WTC11 (cell line): Measurements from ENCODE around the gene ARHGAP8. TPM values are rescaled to one million over a fixed set of nuclear protein-coding genes. Genes with fewer than 3 reads are reported as not detected.
A peak's percentile ranks its signal among the peaks of the same experiment; 100 is the strongest.

Experiments used
- ATAC-seq: fragments of 200-7000 bp; cut with Tn5 transposase; 2 replicates; pipeline ENCODE4 v1.10.0; 2021; ENCODE audit warnings: mild to moderate bottlenecking, moderate library complexity
- CTCF ChIA-PET: fragments of 300-600 bp; sonication (Branson Sonifier 250); formaldehyde crosslinking; loops from one replicate; lab custom pipeline; 2021; ENCODE audit warnings: antibody characterized with exemption; lab: Charles Lee
- POLR2A ChIA-PET: fragments of 350-600 bp; sonication (Branson Sonifier 250); formaldehyde crosslinking; loops from one replicate; lab custom pipeline; 2021; ENCODE audit warnings: antibody characterized with exemption; lab: Charles Lee
- DNase-seq: peaks from one replicate; pipeline ENCODE4 v3.0.0; 2021; ENCODE audit warnings: low spot score
- H3K27ac Mint-ChIP-seq: 2 replicates; pipeline ENCODE4 v1.8.0; 2021; ENCODE audit warnings: mixed read lengths
- H3K27me3 Mint-ChIP-seq: 2 replicates; pipeline ENCODE4 v1.8.0; 2021; ENCODE audit warnings: low read depth, mild to moderate bottlenecking, moderate library complexity, mixed read lengths
- H3K36me3 Mint-ChIP-seq: 2 replicates; pipeline ENCODE4 v1.8.0; 2021; ENCODE audit warnings: mixed read lengths
- H3K4me1 Mint-ChIP-seq: 2 replicates; pipeline ENCODE4 v1.8.0; 2022; ENCODE audit warnings: mixed read lengths
- H3K4me3 Mint-ChIP-seq: 2 replicates; pipeline ENCODE4 v1.8.0; 2021; ENCODE audit warnings: mild to moderate bottlenecking, moderate library complexity, mixed read lengths
- H3K9me3 Mint-ChIP-seq: 2 replicates; pipeline ENCODE4 v1.8.0; 2021; ENCODE audit warnings: mixed read lengths
- CBFB ChIP-seq: sonication (generic); formaldehyde crosslinking; IDR thresholded peaks from 2 replicates; pipeline ENCODE4 v1.8.1; 2022; ENCODE audit warnings: mild to moderate bottlenecking, low read depth, missing genetic modification reagents
- CTCF ChIP-seq: fragments of 200-600 bp; IDR thresholded peaks from 2 replicates; pipeline ENCODE4 v1.8.0; 2022; ENCODE audit warnings: antibody characterized with exemption
- EMX1 ChIP-seq: fragments of 250-450 bp; sonication (Bioruptor Pico); IDR thresholded peaks from 2 replicates; pipeline ENCODE4 v1.8.0; 2021; ENCODE audit warnings: mild to moderate bottlenecking
- ESRRA ChIP-seq: sonication (generic); formaldehyde crosslinking; IDR thresholded peaks from 2 replicates; pipeline ENCODE4 v1.8.1; 2022; ENCODE audit warnings: mild to moderate bottlenecking, missing genetic modification reagents, borderline replicate concordance
- GRHL2 ChIP-seq: fragments of 250-450 bp; sonication (Bioruptor Pico); IDR thresholded peaks from 2 replicates; pipeline ENCODE4 v1.8.0; 2022; ENCODE audit warnings: mild to moderate bottlenecking, moderate library complexity; ENCODE audit not compliant: insufficient replicate concordance, severe bottlenecking
- HMGA2 ChIP-seq: fragments of 250-450 bp; sonication (Bioruptor Pico); IDR thresholded peaks from 2 replicates; pipeline ENCODE4 v1.4.0; 2021; ENCODE audit warnings: mild to moderate bottlenecking, moderate library complexity
- IRF2 ChIP-seq: sonication (generic); formaldehyde crosslinking; IDR thresholded peaks from 2 replicates; pipeline ENCODE4 v1.8.0; 2022; ENCODE audit warnings: low read depth, missing genetic modification reagents, borderline replicate concordance
- MLX ChIP-seq: sonication (generic); formaldehyde crosslinking; IDR thresholded peaks from 2 replicates; pipeline ENCODE4 v1.8.1; 2023; ENCODE audit warnings: mild to moderate bottlenecking, missing genetic modification reagents, moderate library complexity
- MXD4 ChIP-seq: fragments of 250-450 bp; sonication (Bioruptor Pico); IDR thresholded peaks from 2 replicates; pipeline ENCODE4 v1.8.0; 2021; ENCODE audit warnings: mild to moderate bottlenecking, moderate library complexity, borderline replicate concordance
- MYBL2 ChIP-seq: sonication (generic); formaldehyde crosslinking; IDR thresholded peaks from 2 replicates; pipeline ENCODE4 v1.8.1; 2023; ENCODE audit warnings: mild to moderate bottlenecking, moderate library complexity, missing genetic modification reagents
- NR3C1 ChIP-seq: sonication (generic); formaldehyde crosslinking; conservative IDR thresholded peaks from 2 replicates; pipeline ENCODE4 v1.8.1; 2023; ENCODE audit warnings: low read depth, mild to moderate bottlenecking, missing genetic modification reagents
- RELA ChIP-seq: sonication (generic); formaldehyde crosslinking; IDR thresholded peaks from 2 replicates; pipeline ENCODE4 v1.8.1; 2022; ENCODE audit warnings: missing genetic modification reagents, mild to moderate bottlenecking, borderline replicate concordance
- SP1 ChIP-seq: sonication (generic); formaldehyde crosslinking; conservative IDR thresholded peaks from 2 replicates; pipeline ENCODE4 v1.8.1; 2022; ENCODE audit warnings: missing genetic modification reagents
- TEAD4 ChIP-seq: sonication (generic); formaldehyde crosslinking; IDR thresholded peaks from 2 replicates; pipeline ENCODE4 v1.8.0; 2022; ENCODE audit warnings: mild to moderate bottlenecking, missing genetic modification reagents
- USF1 ChIP-seq: sonication (generic); formaldehyde crosslinking; IDR thresholded peaks from 2 replicates; pipeline ENCODE4 v1.8.0; 2022; ENCODE audit warnings: mild to moderate bottlenecking, missing genetic modification reagents
- ZBTB43 ChIP-seq: sonication (generic); formaldehyde crosslinking; IDR thresholded peaks from 2 replicates; pipeline ENCODE4 v1.8.1; 2023; ENCODE audit warnings: mild to moderate bottlenecking, missing genetic modification reagents
- ZNF121 ChIP-seq: sonication (generic); formaldehyde crosslinking; IDR thresholded peaks from 2 replicates; pipeline ENCODE4 v1.8.0; 2023; ENCODE audit warnings: missing genetic modification reagents
- ZNF317 ChIP-seq: sonication (generic); formaldehyde crosslinking; IDR thresholded peaks from 2 replicates; pipeline ENCODE4 v1.8.1; 2023; ENCODE audit warnings: low read depth, mild to moderate bottlenecking, moderate library complexity, missing genetic modification reagents, borderline replicate concordance
- total RNA-seq: library from RNA; stranded (reverse); gene quantifications from 3 replicates; pipeline ENCODE4 v1.2.3, GENCODE V29; 2021

The ARHGAP8 gene
- total RNA-seq, 1 experiment from 2014 or later: 61.4 TPM

GRCh38 chr22:44827666-44828190, 75.4 kb downstream of the ARHGAP8 start:
- CTCF ChIA-PET: interaction anchor here (0.7 to 1.9 kb wide), 5 partner anchors 13 to 391 kb away, joined by 3 to 9 read pairs (median 3); no protein-coding TSS in a partner anchor
- ATAC-seq (peak; percentile 25), DNase-seq (no peak)
- no peak overlapping the region; the same call in 1 of the 2 replicates for H3K27ac Mint-ChIP-seq
- peaks cover 4% of the 10 kb centered on the region for H3K9me3 Mint-ChIP-seq
- TF ChIP-seq TEAD4 (CRISPR knock-in tag) (no peak), SP1 (CRISPR knock-in tag) (no peak), ESRRA (CRISPR knock-in tag) (no peak), MLX (CRISPR knock-in tag) (no peak), HMGA2 (no peak), NR3C1 (no peak), IRF2 (no peak), ZBTB43 (CRISPR knock-in tag) (no peak), CTCF (no peak), EMX1 (no peak)
- peaks cover 26% of the 10 kb centered on the region for H3K36me3 Mint-ChIP-seq
- H3K27me3 Mint-ChIP-seq: no peaks in the 10 kb centered on the region
- H3K4me1 Mint-ChIP-seq: no peaks in the 10 kb centered on the region
- H3K4me3 Mint-ChIP-seq: no peak overlapping the region
- POLR2A ChIA-PET: no interaction called here

GRCh38 chr22:44828193-44828592, 75.8 kb downstream of the ARHGAP8 start:
- no peak overlapping the region for H3K4me3 Mint-ChIP-seq
- H3K9me3 Mint-ChIP-seq: peaks cover 8% of the 10 kb centered on the region
- H3K27ac Mint-ChIP-seq: no peak overlapping the region; the same call in 1 of the 2 replicates
- TF ChIP-seq USF1: no peak
- TF ChIP-seq MYBL2: no peak
- TF ChIP-seq CTCF: peak; percentile 71
- TF ChIP-seq RELA (CRISPR knock-in tag): no peak
- no peak for TF ChIP-seq ZNF317
- POLR2A ChIA-PET: no interaction called here
- DNase-seq (peak; percentile 80), ATAC-seq (peak; percentile 95)
- peaks cover 28% of the 10 kb centered on the region for H3K36me3 Mint-ChIP-seq
- CTCF ChIA-PET: interaction anchor here (0.7 to 1.9 kb wide), 8 partner anchors 13 to 179 kb away, joined by 3 to 9 read pairs (median 4); no protein-coding TSS in a partner anchor
- H3K27me3 Mint-ChIP-seq: no peaks in the 10 kb centered on the region
- no peaks in the 10 kb centered on the region for H3K4me1 Mint-ChIP-seq

- ATAC-seq (no peak), DNase-seq (no peak)
- Mint-ChIP-seq H3K27me3 (no peaks in the 10 kb centered on the region), H3K4me3 (no peak overlapping the region), H3K27ac (no peak overlapping the region), H3K4me1 (peaks cover 4% of the 10 kb centered on the region), H3K36me3 (peaks cover 41% of the 10 kb centered on the region), H3K9me3 (peaks cover 27% of the 10 kb centered on the region)
- ChIA-PET CTCF (interaction anchor here (0.9 to 1.1 kb wide), 2 partner anchors 25 to 264 kb away, joined by 3 read pairs; no protein-coding TSS in a partner anchor), POLR2A (interaction anchor here (0.7 kb wide), 1 partner anchor 105 kb away, joined by 4 read pairs; no protein-coding TSS in a partner anchor)
- no peak for TF ChIP-seq CBFB (CRISPR knock-in tag)
- TF ChIP-seq MXD4 (CRISPR knock-in tag): no peak
- TF ChIP-seq GRHL2 (CRISPR knock-in tag): no peak
- TF ChIP-seq ZNF121 (CRISPR knock-in tag): no peak
These were observed 79.5 kb downstream of the ARHGAP8 start for GRCh38 chr22:44831885-44832284.
